Heart right ventricle (tissue), 16 donors: Measurements from ENCODE around the gene SCYGR1. TPM values are rescaled to one million over a fixed set of nuclear protein-coding genes. Genes with fewer than 3 reads are reported as not detected.

Source experiments
- ATAC-seq, 8 donors: fragments of 200-7000 bp; cut with Tn5 transposase; one replicate each; pipeline ENCODE4 v1.9.1; 2020; ENCODE audit warnings: mild to moderate bottlenecking in 8 of 8, moderate library complexity in 8 of 8, moderate number of reproducible peaks in 1 of 8
- DNase-seq, 2 donors: peaks; one replicate each; pipeline ENCODE4 v3.0.0-alpha.2; 2020
- H3K27ac ChIP-seq, 10 donors: fragments of 200-600 bp; sonication (generic) in 2 of 10; one replicate each; pipeline versions ENCODE4 v1.5.0 to v1.8.0; 2020 to 2022; ENCODE audit warnings: mild to moderate bottlenecking in 3 of 10
- H3K27me3 ChIP-seq, 7 donors: fragments of 200-600 bp; one replicate each; pipeline ENCODE4 v1.8.0; 2021 to 2022; ENCODE audit warnings: mild to moderate bottlenecking in 2 of 7
- H3K36me3 ChIP-seq, 9 donors: fragments of 200-600 bp; sonication (generic) in 1 of 9; one replicate each; pipeline versions ENCODE4 v1.5.0 to v1.8.0; 2020 to 2022; ENCODE audit warnings: mild to moderate bottlenecking in 2 of 9
- H3K4me1 ChIP-seq, 9 donors: fragments of 200-600 bp; sonication (generic) in 1 of 9; one replicate each; pipeline versions ENCODE4 v1.5.0 to v1.8.0; 2020 to 2022; ENCODE audit warnings: mild to moderate bottlenecking in 4 of 9
- H3K4me3 ChIP-seq, 10 donors: fragments of 200-600 bp; sonication (generic) in 2 of 10; one replicate each; pipeline versions ENCODE4 v1.5.0 to v1.8.0; 2020 to 2022; ENCODE audit warnings: mild to moderate bottlenecking in 7 of 10, moderate library complexity in 2 of 10
- H3K9me3 ChIP-seq, 11 donors: fragments of 200-600 bp in 10 of 11; sonication (generic) in 2 of 11; one replicate each; pipeline versions ENCODE4 v1.5.0 to v1.8.0; 2013 to 2022; ENCODE audit warnings: mild to moderate bottlenecking in 2 of 11, control low read depth in 1 of 11, moderate library complexity in 1 of 11
- CTCF ChIP-seq, 9 donors: fragments of 200-600 bp; sonication (generic) in 2 of 9; IDR thresholded peaks; one replicate each; pipeline versions ENCODE4 v1.5.0 to v1.8.0; 2021 to 2022; ENCODE audit warnings: antibody characterized with exemption in 9 of 9, mild to moderate bottlenecking in 5 of 9, moderate library complexity in 1 of 9
- WGBS, 2 donors: extraction: QIAGEN DNeasy Blood & Tissue Kit; methylation state at CpG; one replicate each; pipeline ENCODE4 v1.1.7; 2013; ENCODE audit warnings: inconsistent platforms in 1 of 2; 5-methylcytosine and 5-hydroxymethylcytosine counted together
- intact Hi-C, 10 donors: fragments of 100-400 bp; cut with DNase I; formaldehyde crosslinking; loops; one replicate each; pipeline versions ENCODE4 v1.11.1 to v1.14.2; 2022
- polyA plus RNA-seq, 2 donors: library from polyadenylated mRNA; stranded (reverse); fragments of 200-250 nt; gene quantifications; one replicate each; pipeline ENCODE4 v1.2.3, GENCODE V29; 2013
- total RNA-seq, 10 donors: library from RNA; stranded (reverse); fragmentation: NEBNext Ultra II Directional in 3 of 10; extraction: Animal tissue kit (Norgen Biotek cat#: 25700) in 3 of 10; gene quantifications; one replicate each; pipeline versions ENCODE4 v1.2.1 to v1.2.4, GENCODE V29; 2021 to 2023
- donor health status: Arrhythmogenic right ventricular cardiomyopathy.
- donor health status: ischemic (EF 13 %, LVEDD 7.1; RV severe dilation, severe dysfunction).
- donor health status: healthy with polysubstance abuse.
- donor health status: DM: no; HTN: yes; CAD: no.
- donor health status: DM: no; HTN: no; CAD: no.
- donor health status: ischemic (EF 25% LVEDD 6.9; RV normal size, moderate dysfunction).
- donor health status: ischemic (EF 25% LVEDD 5.7; RV mildly dilated, moderate dysfunction).
- donor health status: healthy.
- donor health status: DM: yes; HTN: yes; CAD: no.
- donor health status: Ischemic cardiomyopathy.
- donor health status: ischemic (EF 35%, LVEDD 5.7; RV mildly dilated, moderate dysfunction).
- donor health status: nonischemic (EF 11% LVEDD 7.7; RV severe dilation, severe dysfunction).
- donor health status: DM: yes; HTN: yes; CAD: no.
- donor health status: PGD.
- donor health status: ischemic (EF 29% LVEDD 5.4; RV normal size, mild dysfunction).
- donor health status: nonischemic (EF 23%, LVEDD 6.1; RV moderate dilation, normal function).

SCYGR1 gene
- total and polyA plus RNA-seq, 12 donors, result not detected

GRCh38 chr2:227428731-227429285, 41.1 kb upstream of the SCYGR1 start:
- ATAC-seq (no peak), DNase-seq (no peak)
- Histone ChIP-seq H3K27ac (no peak overlapping the region), H3K4me3 (no peak overlapping the region), H3K27me3 (peaks cover 0 to 6% (median 0%) of the 10 kb centered on the region in 7 donors), H3K9me3 (peaks cover 0 to 14% (median 8%) of the 10 kb centered on the region in 11 donors), H3K4me1 (peaks cover 0 to 5% (median 0%) of the 10 kb centered on the region in 9 donors), H3K36me3 (no peaks in the 10 kb centered on the region)
- WGBS, 2 donors, result 76% methylated on average over 8 of the region's 8 CpGs
- intact Hi-C loops, result no loop called here
- no peak for TF ChIP-seq CTCF (IDR thresholded peaks at IDR 0.05)

GRCh38 chr2:227423656-227424499, 36.1 kb upstream of the SCYGR1 start:
- Histone ChIP-seq H3K27me3 (peaks cover 0 to 2% (median 0%) of the 10 kb centered on the region in 7 donors), H3K4me3 (no peak overlapping the region), H3K27ac (no peak overlapping the region), H3K4me1 (peaks cover 0 to 2% (median 0%) of the 10 kb centered on the region in 9 donors), H3K9me3 (no peaks in the 10 kb centered on the region), H3K36me3 (no peaks in the 10 kb centered on the region)
- ATAC-seq (no peak), DNase-seq (no peak)
- 69 to 77% methylated on average over 10 of the region's 10 CpGs for WGBS, 2 donors
- intact Hi-C loops, result no loop called here
- TF ChIP-seq CTCF (IDR thresholded peaks at IDR 0.05), result no peak

GRCh38 chr2:227420087-227421052, 32.6 kb upstream of the SCYGR1 start:
- Histone ChIP-seq H3K4me1 (peaks cover 0 to 20% (median 0%) of the 10 kb centered on the region in 9 donors), H3K4me3 (no peak overlapping the region), H3K27me3 (peaks cover 0 to 2% (median 0%) of the 10 kb centered on the region in 7 donors), H3K27ac (no peak overlapping the region), H3K9me3 (no peaks in the 10 kb centered on the region), H3K36me3 (no peaks in the 10 kb centered on the region)
- no peak for TF ChIP-seq CTCF (IDR thresholded peaks at IDR 0.05)
- ATAC-seq, result no peak
- intact Hi-C loops, result no loop called here
- WGBS, 2 donors, result 87 to 93% methylated on average over 15 of the region's 15 CpGs
- DNase-seq, result no peak

- intact Hi-C loops, result loop anchor here in 1 of 10 donors (5.0 kb wide), 1 partner anchor 56 kb away; the partner anchor contains the start of gene AGFG1
- H3K27ac ChIP-seq, result peak overlapping the region in 7 of 10 donors; percentile 40 to 90 (median 48)
- DNase-seq, result no peak
- TF ChIP-seq CTCF (IDR thresholded peaks at IDR 0.05), result no peak
- no peaks in the 10 kb centered on the region for H3K9me3 ChIP-seq
- ATAC-seq, result peak in 4 of 8 donors; percentile 6 to 57 (median 17)
- no peaks in the 10 kb centered on the region for H3K27me3 ChIP-seq
- H3K4me1 ChIP-seq, result peaks cover 0 to 55% (median 0%) of the 10 kb centered on the region in 9 donors
- no peaks in the 10 kb centered on the region for H3K36me3 ChIP-seq
- no peak overlapping the region for H3K4me3 ChIP-seq
- 85 to 86% methylated on average over 4 of the region's 4 CpGs for WGBS, 2 donors
These were observed 29.0 kb upstream of the SCYGR1 start for GRCh38 chr2:227416701-227417100.
